CD14-positive monocyte (primary cell): ENCODE results near the gene ZC3HAV1. TPM values are rescaled to one million over a fixed set of nuclear protein-coding genes. Genes with fewer than 3 reads are reported as not detected.
"Not testable (repeated sequence)": the region's sequence is repeated elsewhere in the genome, so short reads cannot be mapped to it uniquely, and the experiment has no call there.

Experiments
- DNase-seq, 3 donors: peaks; one replicate each; pipeline ENCODE4 v3.0.0-alpha.2; 2011 to 2022
- H2AFZ ChIP-seq: 2 replicates; pipeline ENCODE4 v1.6.0; 2012; ENCODE audit warnings: mild to moderate bottlenecking, low read depth, low read length, inconsistent platforms; ENCODE audit not compliant: insufficient read depth, poor library complexity, severe bottlenecking
- H3K27ac ChIP-seq, 2 donors: 1 replicate in 1 of 2; 2 replicates in 1 of 2; pipeline ENCODE4 v1.5.1; 2012 to 2013; ENCODE audit warnings: low read length in 2 of 2, control low read depth in 1 of 2, inconsistent platforms in 1 of 2, low read depth in 1 of 2, mild to moderate bottlenecking in 1 of 2
- H3K27me3 ChIP-seq, 2 donors: one replicate each; pipeline versions ENCODE4 v1.6.0 to v1.6.1; 2011 to 2013; ENCODE audit warnings: low read length in 2 of 2; ENCODE audit not compliant: control insufficient read depth in 2 of 2, insufficient read depth in 2 of 2
- H3K36me3 ChIP-seq, 2 donors: replicated peaks in 1 of 2; 1 replicate in 1 of 2; 2 replicates in 1 of 2; pipeline versions ENCODE4 v1.5.1 to v1.6.1; 2012 to 2013; ENCODE audit warnings: low read length in 2 of 2, control low read depth in 1 of 2, inconsistent platforms in 1 of 2, mild to moderate bottlenecking in 1 of 2; ENCODE audit not compliant: insufficient read depth in 2 of 2, control insufficient read depth in 1 of 2
- H3K4me1 ChIP-seq, 2 donors: 1 replicate in 1 of 2; 2 replicates in 1 of 2; pipeline versions ENCODE4 v1.5.1 to v1.6.1; 2012 to 2013; ENCODE audit warnings: low read length in 2 of 2, control low read depth in 1 of 2, inconsistent platforms in 1 of 2, mild to moderate bottlenecking in 1 of 2, moderate library complexity in 1 of 2; ENCODE audit not compliant: insufficient read depth in 2 of 2, control insufficient read depth in 1 of 2
- H3K4me2 ChIP-seq: replicated peaks from 2 replicates; pipeline ENCODE3; 2012; ENCODE audit warnings: low read length, moderate library complexity, mild to moderate bottlenecking; ENCODE audit not compliant: poor library complexity, severe bottlenecking; ENCODE audit errors: extremely low read depth
- H3K4me3 ChIP-seq, 3 experiments: fragments of 200-600 bp in 1 of 3; sonication (generic) in 1 of 3; replicated peaks in 1 of 3; 1 replicate in 2 of 3; 2 replicates in 1 of 3; pipeline ENCODE4 v1.5.1; 2011 to 2013; ENCODE audit warnings: low read length in 3 of 3, mild to moderate bottlenecking in 3 of 3, control low read depth in 2 of 3, low read depth in 2 of 3, inconsistent platforms in 1 of 3, moderate library complexity in 1 of 3
- H3K79me2 ChIP-seq: 2 replicates; pipeline ENCODE4 v1.6.0; 2012; ENCODE audit warnings: mild to moderate bottlenecking, control low read depth, inconsistent platforms, low read length, moderate library complexity; ENCODE audit not compliant: insufficient read depth
- H3K9ac ChIP-seq: 2 replicates; pipeline ENCODE4 v1.6.0; 2017; ENCODE audit warnings: low read length, mild to moderate bottlenecking; ENCODE audit not compliant: insufficient read depth, poor library complexity, severe bottlenecking
- H3K9me3 ChIP-seq, 2 donors: replicated peaks in 1 of 2; 1 replicate in 1 of 2; 2 replicates in 1 of 2; pipeline versions ENCODE4 v1.5.1 to v1.6.1; 2012 to 2013; ENCODE audit warnings: low read length in 2 of 2, control low read depth in 1 of 2; ENCODE audit not compliant: control insufficient read depth in 1 of 2, insufficient read depth in 1 of 2
- H4K20me1 ChIP-seq: 2 replicates; pipeline ENCODE4 v1.6.0; 2012; ENCODE audit warnings: mild to moderate bottlenecking, low read length, control low read depth, moderate library complexity; ENCODE audit not compliant: insufficient read depth
- H3K27ac Mint-ChIP-seq, 7 donors: one replicate each; pipeline ENCODE4 v1.8.0; 2020; ENCODE audit warnings: mild to moderate bottlenecking in 7 of 7, mixed read lengths in 7 of 7, moderate library complexity in 6 of 7, inconsistent platforms in 2 of 7
- H3K27me3 Mint-ChIP-seq, 3 donors: one replicate each; pipeline ENCODE4 v1.8.0; 2021 to 2022; ENCODE audit warnings: low read depth in 3 of 3, mild to moderate bottlenecking in 3 of 3, mixed read lengths in 3 of 3, moderate library complexity in 3 of 3, inconsistent platforms in 1 of 3
- H3K36me3 Mint-ChIP-seq, 2 donors: one replicate each; pipeline ENCODE4 v1.8.0; 2020; ENCODE audit warnings: mixed read lengths in 2 of 2, inconsistent platforms in 1 of 2, mild to moderate bottlenecking in 1 of 2
- H3K4me1 Mint-ChIP-seq: one replicate; pipeline ENCODE4 v1.8.0; 2020; ENCODE audit warnings: mild to moderate bottlenecking, mixed read lengths
- H3K4me3 Mint-ChIP-seq, 2 donors: one replicate each; pipeline ENCODE4 v1.8.0; 2020; ENCODE audit warnings: mild to moderate bottlenecking in 2 of 2, mixed read lengths in 2 of 2, moderate library complexity in 1 of 2
- H3K9me3 Mint-ChIP-seq, 7 donors: one replicate each; pipeline ENCODE4 v1.8.0; 2020 to 2022; ENCODE audit warnings: mixed read lengths in 7 of 7, mild to moderate bottlenecking in 6 of 7, moderate library complexity in 6 of 7, inconsistent platforms in 2 of 7
- WGBS: methylation state at CpG from one replicate; pipeline ENCODE4 v1.1.5; 2013; ENCODE audit warnings: missing lambda C conversion rate; ENCODE audit not compliant: insufficient coverage; 5-methylcytosine and 5-hydroxymethylcytosine counted together
- intact Hi-C, 2 donors: fragments of 100-400 bp; cut with micrococcal nuclease; formaldehyde crosslinking; loops; one replicate each; pipeline versions ENCODE4 v1.15.0 to v1.15.1; 2023
- polyA plus RNA-seq, 3 donors: library from polyadenylated mRNA; depleted of rRNA in 1 of 3; unstranded in 2 of 3; stranded (reverse) in 1 of 3; fragments of 300-500 nt in 2 of 3; fragments of >200 nt in 1 of 3; fragmentation: Illumina TruSeq in 2 of 3; gene quantifications; 1 replicate in 2 of 3; 2 replicates in 1 of 3; pipeline ENCODE4 v1.2.3, GENCODE V29; 2012 to 2021
- TF ChIP-seq, protein P1 (sequence below): fragments of 200-600 bp; IDR thresholded peaks from one replicate; pipeline ENCODE4 v1.8.0; 2022; ENCODE audit warnings: antibody characterized with exemption, mild to moderate bottlenecking

Gene ZC3HAV1
- polyA plus RNA-seq, 3 donors = 20.7 to 30.2 (median 21.2) TPM

DNA sequence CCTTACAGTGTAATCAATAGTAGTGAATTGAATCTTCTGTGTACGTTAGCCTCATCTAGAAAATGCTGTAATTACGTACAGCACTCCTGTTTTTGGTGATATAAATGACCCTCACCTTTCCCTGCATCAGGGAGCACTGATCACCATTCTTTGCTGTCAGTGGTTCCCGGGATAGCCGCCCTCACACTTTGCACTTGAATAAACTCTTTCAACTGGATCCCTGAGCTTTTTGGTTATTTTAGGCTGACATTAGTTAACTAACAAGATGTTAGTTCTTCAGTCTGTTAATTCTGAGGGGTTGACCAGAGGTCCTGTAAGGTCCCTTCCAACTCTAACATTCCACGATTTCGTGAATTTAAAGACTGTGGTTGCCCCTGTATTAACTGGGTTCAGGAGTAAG is 23.4 kb upstream of the ZC3HAV1 start:
- Histone ChIP-seq H3K27ac (peak overlapping the region in 1 of 2 donors; percentile 86), H3K9me3 (no peaks in the 10 kb centered on the region), H3K4me3 (peak overlapping the region; percentile 72 to 82 (median 79)), H2AFZ (peak overlapping the region; percentile 96), H3K27me3 (no peaks in the 10 kb centered on the region), H4K20me1 (no peaks in the 10 kb centered on the region), H3K4me2 (peak overlapping the region; percentile 81), H3K79me2 (peaks cover 6% of the 10 kb centered on the region), H3K36me3 (no peaks in the 10 kb centered on the region), H3K9ac (peak overlapping the region; percentile 59), H3K4me1 (peaks cover 29 to 37% of the 10 kb centered on the region in 2 donors)
- 100% methylated on average over 1 of the region's 6 CpGs for WGBS
- peaks cover 51% of the 10 kb centered on the region for H3K4me1 Mint-ChIP-seq
- H3K27me3 Mint-ChIP-seq = no peaks in the 10 kb centered on the region
- H3K4me3 Mint-ChIP-seq = peak overlapping the region; percentile 83 to 96
- peaks cover 0 to 3% (median 0%) of the 10 kb centered on the region in 7 donors for H3K9me3 Mint-ChIP-seq
- no peak for DNase-seq
- H3K36me3 Mint-ChIP-seq = no peaks in the 10 kb centered on the region
- intact Hi-C loops = loop anchor here (5.0 to 10.0 kb wide), 3 partner anchors 36 to 102 kb away; partner anchors contain the start of gene UBN2 (in 2 of the 2)
- TF ChIP-seq, protein P1, sequence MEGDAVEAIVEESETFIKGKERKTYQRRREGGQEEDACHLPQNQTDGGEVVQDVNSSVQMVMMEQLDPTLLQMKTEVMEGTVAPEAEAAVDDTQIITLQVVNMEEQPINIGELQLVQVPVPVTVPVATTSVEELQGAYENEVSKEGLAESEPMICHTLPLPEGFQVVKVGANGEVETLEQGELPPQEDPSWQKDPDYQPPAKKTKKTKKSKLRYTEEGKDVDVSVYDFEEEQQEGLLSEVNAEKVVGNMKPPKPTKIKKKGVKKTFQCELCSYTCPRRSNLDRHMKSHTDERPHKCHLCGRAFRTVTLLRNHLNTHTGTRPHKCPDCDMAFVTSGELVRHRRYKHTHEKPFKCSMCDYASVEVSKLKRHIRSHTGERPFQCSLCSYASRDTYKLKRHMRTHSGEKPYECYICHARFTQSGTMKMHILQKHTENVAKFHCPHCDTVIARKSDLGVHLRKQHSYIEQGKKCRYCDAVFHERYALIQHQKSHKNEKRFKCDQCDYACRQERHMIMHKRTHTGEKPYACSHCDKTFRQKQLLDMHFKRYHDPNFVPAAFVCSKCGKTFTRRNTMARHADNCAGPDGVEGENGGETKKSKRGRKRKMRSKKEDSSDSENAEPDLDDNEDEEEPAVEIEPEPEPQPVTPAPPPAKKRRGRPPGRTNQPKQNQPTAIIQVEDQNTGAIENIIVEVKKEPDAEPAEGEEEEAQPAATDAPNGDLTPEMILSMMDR = no peak
- H3K27ac Mint-ChIP-seq = peak overlapping the region; percentile 75 to 94 (median 87)

- DNase-seq = peak; percentile 35 to 55 (median 52)
- Mint-ChIP-seq H3K4me1 (peaks cover 46% of the 10 kb centered on the region), H3K4me3 (peak overlapping the region; percentile 42 to 73), H3K27me3 (no peaks in the 10 kb centered on the region), H3K9me3 (peaks cover 0 to 2% (median 0%) of the 10 kb centered on the region in 7 donors), H3K27ac (peak overlapping the region; percentile 70 to 90 (median 87)), H3K36me3 (no peaks in the 10 kb centered on the region)
- Histone ChIP-seq H3K36me3 (no peaks in the 10 kb centered on the region), H4K20me1 (no peaks in the 10 kb centered on the region), H3K4me1 (peaks cover 29 to 37% of the 10 kb centered on the region in 2 donors), H3K4me2 (peak overlapping the region; percentile 53), H3K9me3 (no peaks in the 10 kb centered on the region), H3K9ac (no peak overlapping the region), H3K79me2 (peaks cover 6% of the 10 kb centered on the region), H3K4me3 (peak overlapping the region in 1 of 3 experiments; percentile 48), H3K27me3 (no peaks in the 10 kb centered on the region), H3K27ac (peak overlapping the region in 1 of 2 donors; percentile 86), H2AFZ (peak overlapping the region; percentile 24)
- intact Hi-C loops = loop anchor here (5.0 to 10.0 kb wide), 3 partner anchors 34 to 103 kb away; partner anchors contain the start of gene UBN2 (in 2 of the 2)
- TF ChIP-seq, protein P1 = no peak
- WGBS = no CpG with 5 or more reads among the region's 2 CpGs
Observed at GRCh38 chr7:139131601-139132041, 22.1 kb upstream of the ZC3HAV1 start.

DNA sequence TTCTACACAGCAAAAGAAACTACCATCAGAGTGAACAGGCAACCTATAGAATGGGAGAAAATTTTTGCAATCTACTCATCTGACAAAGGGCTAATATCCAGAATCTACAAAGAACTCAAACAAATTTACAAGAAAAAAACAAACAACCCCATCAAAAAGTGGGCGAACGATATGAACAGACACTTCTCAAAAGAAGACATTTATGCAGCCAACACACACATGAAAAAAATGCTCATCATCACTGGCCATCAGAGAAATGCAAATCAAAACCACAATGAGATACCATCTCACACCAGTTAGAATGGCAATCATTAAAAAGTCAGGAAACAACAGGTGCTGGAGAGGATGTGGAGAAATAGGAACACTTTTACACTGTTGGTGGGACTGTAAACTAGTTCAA is 20.3 kb upstream of the ZC3HAV1 start:
- H3K27ac ChIP-seq, H3K27ac Mint-ChIP-seq, H3K9me3 Mint-ChIP-seq, H3K36me3 ChIP-seq, DNase-seq, H3K4me3 Mint-ChIP-seq, H3K4me2 ChIP-seq, H3K4me3 ChIP-seq, H3K27me3 Mint-ChIP-seq, H3K79me2 ChIP-seq, H3K36me3 Mint-ChIP-seq, H4K20me1 ChIP-seq, H3K9ac ChIP-seq, H2AFZ ChIP-seq, H3K9me3 ChIP-seq, H3K27me3 ChIP-seq: not testable (repeated sequence)
- intact Hi-C loops = loop anchor here (5.0 to 10.0 kb wide), 3 partner anchors 33 to 105 kb away; partner anchors contain the start of gene UBN2 (in 2 of the 2)
- peaks cover 40% of the 10 kb centered on the region for H3K4me1 Mint-ChIP-seq
- H3K4me1 ChIP-seq = peaks cover 29 to 37% of the 10 kb centered on the region in 2 donors
- WGBS = no CpG with 5 or more reads among the region's 2 CpGs
